ENCODE data around the gene ZNF672. TPM values are rescaled to one million over a fixed set of nuclear protein-coding genes. Genes with fewer than 3 reads are reported as not detected.
"Not testable (repeated sequence)": the region's sequence is repeated elsewhere in the genome, so short reads cannot be mapped to it uniquely, and the experiment has no call there.

ZNF672 gene
- polyA plus RNA-seq = 10 to 100 TPM; 17.2 to 25.7 (median 21.3) TPM
- long read RNA-seq, donor 1 = 0 reads
- long read RNA-seq, donor 2, transcript ZNF672-201 (4 exons, 2,989 nt) = major isoform, 9 of 9 reads
- long read RNA-seq, donor 2, partial matches to known transcripts = 0 of 9 reads
- long read RNA-seq, donor 2, other reads (novel, unspliced or antisense) = 0 of 9 reads
- long read RNA-seq, donor 3, partial matches to known transcripts = 0 of 4 reads
- long read RNA-seq, donor 3, other reads (novel, unspliced or antisense) = 0 of 4 reads
- long read RNA-seq, donor 4 = 0 reads
- long read RNA-seq, donor 5, partial matches to known transcripts = 6 of 7 reads
- long read RNA-seq, donor 5, other reads (novel, unspliced or antisense) = 0 of 7 reads
- long read RNA-seq, donor 6, partial matches to known transcripts = 0 of 3 reads
- long read RNA-seq, donor 6, other reads (novel, unspliced or antisense) = 0 of 3 reads
- long read RNA-seq, donor 7 = 0 reads
- long read RNA-seq, donor 8, partial matches to known transcripts = 0 of 3 reads
- long read RNA-seq, donor 8, other reads (novel, unspliced or antisense) = 0 of 3 reads
- long read RNA-seq, donor 9, partial matches to known transcripts = 0 of 2 reads
- long read RNA-seq, donor 9, other reads (novel, unspliced or antisense) = 0 of 2 reads
- long read RNA-seq, donor 10, transcript ZNF672-201 (4 exons, 2,989 nt) = major isoform, 5 of 10 reads
- long read RNA-seq, donor 10, partial matches to known transcripts = 5 of 10 reads
- long read RNA-seq, donor 10, other reads (novel, unspliced or antisense) = 0 of 10 reads

DNA sequence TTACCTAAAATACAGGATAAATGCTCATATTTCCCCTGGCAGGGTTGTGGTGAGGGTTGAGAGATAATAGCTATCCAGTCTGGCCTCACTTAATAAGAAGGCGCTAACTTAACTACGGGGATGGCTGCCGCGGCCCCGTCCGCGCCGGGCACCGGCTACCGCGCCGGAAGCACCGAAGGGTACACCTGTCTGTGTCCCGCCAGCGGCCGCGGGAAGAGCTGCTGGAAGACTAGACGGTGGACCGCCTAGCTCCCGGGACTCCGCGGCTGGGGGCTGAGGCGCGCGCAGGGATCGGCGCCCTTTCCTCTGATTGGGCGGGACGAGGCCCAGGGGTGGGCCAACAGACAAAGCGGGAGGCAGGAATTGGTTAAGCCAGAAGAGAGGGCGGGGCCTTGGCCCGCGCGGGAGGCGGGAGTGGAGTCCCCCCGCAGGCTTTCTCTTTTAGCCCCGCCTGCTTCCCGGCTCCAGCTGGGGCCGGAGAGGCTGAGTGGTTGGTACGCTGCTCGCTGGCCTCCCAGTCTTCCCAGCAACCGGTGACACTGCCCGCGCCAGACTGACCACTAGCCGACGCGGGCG is at the start of gene ZNF672:
TSS of gene ZNF672 (plus strand) at position 444 of the 576 bp plus-strand sequence. CDS start 9,051 bp downstream, outside the sequence.
- Histone ChIP-seq H3K36me3 (ENCODE audit: control insufficient read depth in 3 of 3, insufficient read depth in 2 of 3, low read depth in 1 of 3, low read length in 3 of 3) (peaks cover 0 to 2% (median 0%) of the 10 kb centered on the region in 3 donors), H3K4me3 (ENCODE audit: low read depth in 1 of 3, low read length in 3 of 3) (peak within 1 kb of the TSS; percentile 67 to 95 (median 74)), H3K4me1 (ENCODE audit: control insufficient read depth in 3 of 3, insufficient read depth in 2 of 3, low read depth in 1 of 3, low read length in 2 of 3) (peaks cover 0 to 8% (median 4%) of the 10 kb centered on the region in 3 donors), H3K9me3 (ENCODE audit: control insufficient read depth in 2 of 2, insufficient read depth in 1 of 2, low read depth in 1 of 2, low read length in 1 of 2) (no peaks in the 10 kb centered on the region), H3K27me3 (ENCODE audit: control insufficient read depth in 3 of 3, insufficient read depth in 3 of 3, low read length in 3 of 3) (no peaks in the 10 kb centered on the region), H3K27ac (ENCODE audit: low read depth in 1 of 3, low read length in 2 of 3) (peak within 1 kb of the TSS; percentile 93 to 100 (median 98))
- WGBS, 3 donors = 0% methylated on average over 41 to 48 of the region's 48 CpGs
- FAIRE-seq (no peak), DNase-seq (peak; percentile 99)

GRCh38 chr1:248788327-248788726 is 49.7 kb upstream of the ZNF672 start:
- Histone ChIP-seq H3K27me3 (ENCODE audit: control insufficient read depth in 3 of 3, insufficient read depth in 3 of 3, low read length in 3 of 3) (no peaks in the 10 kb centered on the region), H3K36me3 (ENCODE audit: control insufficient read depth in 3 of 3, insufficient read depth in 2 of 3, low read depth in 1 of 3, low read length in 3 of 3) (no peaks in the 10 kb centered on the region), H3K4me1 (ENCODE audit: control insufficient read depth in 3 of 3, insufficient read depth in 2 of 3, low read depth in 1 of 3, low read length in 2 of 3) (peaks cover 2 to 32% (median 12%) of the 10 kb centered on the region in 3 donors), H3K9me3 (ENCODE audit: control insufficient read depth in 2 of 2, insufficient read depth in 1 of 2, low read depth in 1 of 2, low read length in 1 of 2) (peaks cover 0 to 18% of the 10 kb centered on the region in 2 donors), H3K4me3 (ENCODE audit: low read depth in 1 of 3, low read length in 3 of 3) (no peak overlapping the region), H3K27ac (ENCODE audit: low read depth in 1 of 3, low read length in 2 of 3) (no peak overlapping the region)
- peak in 1 of 2 donors; percentile 66 for DNase-seq
- 57 to 72% (median 63%) methylated on average over 3 of the region's 3 CpGs for WGBS, 3 donors
- no peak for FAIRE-seq

- Histone ChIP-seq H3K4me1 (ENCODE audit: control insufficient read depth in 3 of 3, insufficient read depth in 2 of 3, low read depth in 1 of 3, low read length in 2 of 3) (peaks cover 2 to 24% (median 12%) of the 10 kb centered on the region in 3 donors), H3K9me3 (ENCODE audit: control insufficient read depth in 2 of 2, insufficient read depth in 1 of 2, low read depth in 1 of 2, low read length in 1 of 2) (peaks cover 0 to 26% of the 10 kb centered on the region in 2 donors)
- not testable (repeated sequence) for FAIRE-seq; H3K36me3 ChIP-seq (ENCODE audit: control insufficient read depth in 3 of 3, insufficient read depth in 2 of 3, low read depth in 1 of 3, low read length in 3 of 3); H3K27ac ChIP-seq (ENCODE audit: low read depth in 1 of 3, low read length in 2 of 3); H3K4me3 ChIP-seq (ENCODE audit: low read depth in 1 of 3, low read length in 3 of 3); H3K27me3 ChIP-seq (ENCODE audit: control insufficient read depth in 3 of 3, insufficient read depth in 3 of 3, low read length in 3 of 3)
- peak in 1 of 2 donors; percentile 71 for DNase-seq
- 22 to 73% (median 44%) methylated on average over 2 of the region's 2 CpGs for WGBS, 3 donors
Observed at GRCh38 chr1:248789337-248789736, 48.7 kb upstream of the ZNF672 start.

- 82 to 88% (median 85%) methylated on average over 5 of the region's 5 CpGs for WGBS, 3 donors
- peaks cover 0 to 32% of the 10 kb centered on the region in 2 donors for H3K9me3 ChIP-seq (ENCODE audit: control insufficient read depth in 2 of 2, insufficient read depth in 1 of 2, low read depth in 1 of 2, low read length in 1 of 2)
- FAIRE-seq = no peak
- peak overlapping the region in 1 of 3 donors; percentile 65 for H3K27ac ChIP-seq (ENCODE audit: low read depth in 1 of 3, low read length in 2 of 3)
- DNase-seq = no peak
- peaks cover 2 to 24% (median 12%) of the 10 kb centered on the region in 3 donors for H3K4me1 ChIP-seq (ENCODE audit: control insufficient read depth in 3 of 3, insufficient read depth in 2 of 3, low read depth in 1 of 3, low read length in 2 of 3)
- no peaks in the 10 kb centered on the region for H3K36me3 ChIP-seq (ENCODE audit: control insufficient read depth in 3 of 3, insufficient read depth in 2 of 3, low read depth in 1 of 3, low read length in 3 of 3)
- no peak overlapping the region for H3K4me3 ChIP-seq (ENCODE audit: low read depth in 1 of 3, low read length in 3 of 3)
- no peaks in the 10 kb centered on the region for H3K27me3 ChIP-seq (ENCODE audit: control insufficient read depth in 3 of 3, insufficient read depth in 3 of 3, low read length in 3 of 3)
Observed at GRCh38 chr1:248790456-248790855, 47.6 kb upstream of the ZNF672 start.

- DNase-seq (peak; percentile 62 to 77), FAIRE-seq (no peak)
- peaks cover 2 to 24% (median 12%) of the 10 kb centered on the region in 3 donors for H3K4me1 ChIP-seq (ENCODE audit: control insufficient read depth in 3 of 3, insufficient read depth in 2 of 3, low read depth in 1 of 3, low read length in 2 of 3)
- H3K27me3 ChIP-seq (ENCODE audit: control insufficient read depth in 3 of 3, insufficient read depth in 3 of 3, low read length in 3 of 3) = no peaks in the 10 kb centered on the region
- no peak overlapping the region for H3K4me3 ChIP-seq (ENCODE audit: low read depth in 1 of 3, low read length in 3 of 3)
- 42 to 72% (median 46%) methylated on average over 4 of the region's 4 CpGs for WGBS, 3 donors
- H3K27ac ChIP-seq (ENCODE audit: low read depth in 1 of 3, low read length in 2 of 3) = peak overlapping the region in 1 of 3 donors; percentile 65
- no peaks in the 10 kb centered on the region for H3K36me3 ChIP-seq (ENCODE audit: control insufficient read depth in 3 of 3, insufficient read depth in 2 of 3, low read depth in 1 of 3, low read length in 3 of 3)
- peaks cover 0 to 36% of the 10 kb centered on the region in 2 donors for H3K9me3 ChIP-seq (ENCODE audit: control insufficient read depth in 2 of 2, insufficient read depth in 1 of 2, low read depth in 1 of 2, low read length in 1 of 2)
Observed at GRCh38 chr1:248791010-248791409, 47.0 kb upstream of the ZNF672 start.

DNA sequence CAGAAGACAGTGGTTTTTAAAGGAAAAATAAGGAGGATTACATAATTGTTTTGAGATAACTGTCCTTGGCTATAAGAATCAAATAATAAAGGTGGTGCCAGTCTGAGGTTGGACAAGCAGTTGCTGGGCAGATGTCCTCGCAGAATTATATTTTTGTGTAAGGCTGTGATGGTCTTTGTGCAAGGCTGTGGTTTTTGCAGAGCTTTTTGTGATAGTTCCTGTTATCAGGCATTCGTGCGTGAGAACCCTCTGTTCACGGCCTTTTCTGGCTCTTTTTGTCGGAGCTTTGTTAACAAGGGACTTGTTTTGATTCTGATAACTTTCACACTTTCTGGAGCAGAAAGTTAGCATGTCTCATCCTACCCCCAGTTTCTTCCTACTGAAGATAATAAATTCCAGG is 45.7 kb upstream of the ZNF672 start:
- FAIRE-seq (no peak), DNase-seq (no peak)
- no peaks in the 10 kb centered on the region for H3K36me3 ChIP-seq (ENCODE audit: control insufficient read depth in 3 of 3, insufficient read depth in 2 of 3, low read depth in 1 of 3, low read length in 3 of 3)
- no peak overlapping the region for H3K27ac ChIP-seq (ENCODE audit: low read depth in 1 of 3, low read length in 2 of 3)
- peaks cover 2 to 24% (median 7%) of the 10 kb centered on the region in 3 donors for H3K4me1 ChIP-seq (ENCODE audit: control insufficient read depth in 3 of 3, insufficient read depth in 2 of 3, low read depth in 1 of 3, low read length in 2 of 3)
- H3K27me3 ChIP-seq (ENCODE audit: control insufficient read depth in 3 of 3, insufficient read depth in 3 of 3, low read length in 3 of 3) = no peaks in the 10 kb centered on the region
- WGBS, 3 donors = 74 to 94% (median 82%) methylated on average over 5 of the region's 5 CpGs
- peaks cover 0 to 36% of the 10 kb centered on the region in 2 donors for H3K9me3 ChIP-seq (ENCODE audit: control insufficient read depth in 2 of 2, insufficient read depth in 1 of 2, low read depth in 1 of 2, low read length in 1 of 2)
- H3K4me3 ChIP-seq (ENCODE audit: low read depth in 1 of 3, low read length in 3 of 3) = no peak overlapping the region

DNA sequence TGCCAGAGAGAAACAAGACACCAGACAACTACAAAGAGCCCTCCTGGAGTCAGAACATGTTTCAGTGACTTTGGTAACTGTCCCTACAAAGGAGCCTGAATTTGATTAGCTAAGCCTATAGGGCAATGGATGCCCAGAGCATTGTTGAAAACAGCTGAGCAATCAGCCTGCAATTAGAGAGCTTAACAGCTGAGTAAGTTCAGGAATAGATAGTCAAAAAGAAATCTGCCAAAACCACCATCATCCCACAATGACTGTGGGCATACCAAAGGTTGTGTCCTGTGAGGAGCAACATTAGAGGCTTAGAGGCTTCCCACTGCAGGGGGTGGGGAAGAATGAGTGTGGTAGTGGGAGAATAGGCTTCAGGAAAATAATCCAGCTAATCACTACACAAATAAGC is 44.4 kb upstream of the ZNF672 start:
- Histone ChIP-seq H3K27ac (ENCODE audit: low read depth in 1 of 3, low read length in 2 of 3) (no peak overlapping the region), H3K27me3 (ENCODE audit: control insufficient read depth in 3 of 3, insufficient read depth in 3 of 3, low read length in 3 of 3) (no peaks in the 10 kb centered on the region)

DNA sequence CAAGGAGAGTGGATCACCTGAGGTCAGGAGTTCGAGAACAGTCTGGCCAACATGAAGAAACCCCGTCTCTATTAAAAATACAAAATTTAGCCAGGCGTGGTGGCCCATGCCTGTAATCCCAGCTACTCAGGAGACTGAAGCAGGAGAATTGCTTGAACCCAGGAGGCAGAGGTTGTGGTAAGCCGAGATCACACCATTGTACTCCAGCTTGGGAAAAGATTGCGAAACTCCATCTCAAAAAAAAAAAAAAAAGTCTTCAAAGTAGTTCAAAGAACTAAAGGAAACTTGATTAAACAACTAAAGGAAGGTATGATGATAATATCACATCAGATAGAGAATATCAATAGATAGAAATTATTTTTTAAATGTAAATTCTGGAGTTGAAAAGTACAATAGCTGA is 43.4 kb upstream of the ZNF672 start:
- not testable (repeated sequence) for FAIRE-seq; H3K27me3 ChIP-seq (ENCODE audit: control insufficient read depth in 3 of 3, insufficient read depth in 3 of 3, low read length in 3 of 3); H3K27ac ChIP-seq (ENCODE audit: low read depth in 1 of 3, low read length in 2 of 3); H3K36me3 ChIP-seq (ENCODE audit: control insufficient read depth in 3 of 3, insufficient read depth in 2 of 3, low read depth in 1 of 3, low read length in 3 of 3); DNase-seq; H3K4me3 ChIP-seq (ENCODE audit: low read depth in 1 of 3, low read length in 3 of 3)
- Histone ChIP-seq H3K4me1 (ENCODE audit: control insufficient read depth in 3 of 3, insufficient read depth in 2 of 3, low read depth in 1 of 3, low read length in 2 of 3) (peaks cover 0 to 12% (median 0%) of the 10 kb centered on the region in 3 donors), H3K9me3 (ENCODE audit: control insufficient read depth in 2 of 2, insufficient read depth in 1 of 2, low read depth in 1 of 2, low read length in 1 of 2) (peaks cover 0 to 36% of the 10 kb centered on the region in 2 donors)
- WGBS, 3 donors = 83 to 88% (median 86%) methylated on average over 5 of the region's 5 CpGs

More for the DNA sequence above, 44.4 kb upstream of the ZNF672 start:
- peaks cover 0 to 19% (median 5%) of the 10 kb centered on the region in 3 donors for H3K4me1 ChIP-seq (ENCODE audit: control insufficient read depth in 3 of 3, insufficient read depth in 2 of 3, low read depth in 1 of 3, low read length in 2 of 3)
- no peaks in the 10 kb centered on the region for H3K36me3 ChIP-seq (ENCODE audit: control insufficient read depth in 3 of 3, insufficient read depth in 2 of 3, low read depth in 1 of 3, low read length in 3 of 3)
- H3K9me3 ChIP-seq (ENCODE audit: control insufficient read depth in 2 of 2, insufficient read depth in 1 of 2, low read depth in 1 of 2, low read length in 1 of 2) = peaks cover 0 to 36% of the 10 kb centered on the region in 2 donors
- no peak overlapping the region for H3K4me3 ChIP-seq (ENCODE audit: low read depth in 1 of 3, low read length in 3 of 3)
- DNase-seq (no peak), FAIRE-seq (no peak)
